Suprapubic skin (tissue), 4 donors: Measurements from ENCODE around the gene ANKRD29. TPM values are rescaled to one million over a fixed set of nuclear protein-coding genes. Genes with fewer than 3 reads are reported as not detected.
"Not testable (repeated sequence)": the region's sequence is repeated elsewhere in the genome, so short reads cannot be mapped to it uniquely, and the experiment has no call there.

Experiments used
- DNase-seq, 2 donors: peaks; one replicate each; pipeline ENCODE4 v3.0.0-alpha.2; 2019; ENCODE audit warnings: low spot score in 2 of 2
- H3K27ac ChIP-seq: fragments of 200-600 bp; sonication (generic); one replicate; pipeline ENCODE4 v1.5.1; 2019
- H3K27me3 ChIP-seq: fragments of 200-600 bp; sonication (generic); one replicate; pipeline ENCODE4 v1.5.1; 2019
- H3K36me3 ChIP-seq: fragments of 200-600 bp; sonication (generic); one replicate; pipeline ENCODE4 v1.5.1; 2019
- H3K4me1 ChIP-seq: fragments of 200-600 bp; sonication (generic); one replicate; pipeline ENCODE4 v1.5.1; 2019
- H3K4me3 ChIP-seq: fragments of 200-600 bp; sonication (generic); one replicate; pipeline ENCODE4 v1.5.1; 2019; ENCODE audit warnings: mild to moderate bottlenecking
- H3K9me3 ChIP-seq: fragments of 200-600 bp; sonication (generic); one replicate; pipeline ENCODE4 v1.5.1; 2019
- EP300 ChIP-seq: sonication (generic); formaldehyde crosslinking; IDR thresholded peaks from one replicate; pipeline ENCODE4 v1.6.1; 2017; ENCODE audit warnings: antibody characterized with exemption
- POLR2A ChIP-seq, 2 donors: fragments of 450-650 bp; IDR thresholded peaks; one replicate each; pipeline ENCODE4 v1.6.1; 2017; ENCODE audit warnings: antibody characterized with exemption in 2 of 2, mild to moderate bottlenecking in 2 of 2, moderate library complexity in 2 of 2
- POLR2AphosphoS5 ChIP-seq, 3 donors: sonication (generic); formaldehyde crosslinking; IDR thresholded peaks; one replicate each; pipeline ENCODE4 v1.6.1; 2017; ENCODE audit warnings: antibody characterized with exemption in 3 of 3
- WGBS: methylation state at CpG from one replicate; pipeline ENCODE4 v1.1.5; 2018; 5-methylcytosine and 5-hydroxymethylcytosine counted together
- total RNA-seq, 4 donors: library from RNA; depleted of rRNA; stranded (reverse); fragments of >200 nt; gene quantifications; one replicate each; pipeline ENCODE4 v1.1.0, GENCODE V29; 2016
- TF ChIP-seq, protein P1 (sequence below), 2 donors: fragments of 200-600 bp in 1 of 2; fragments of 450-650 bp in 1 of 2; sonication (generic) in 1 of 2; IDR thresholded peaks; one replicate each; pipeline ENCODE4 v1.5.1; 2016 to 2019; ENCODE audit warnings: antibody characterized with exemption in 2 of 2, mild to moderate bottlenecking in 1 of 2, moderate library complexity in 1 of 2

ANKRD29 gene
- total RNA-seq, 4 donors from 2014 or later, result 1.5 to 9.9 (median 6.2) TPM

DNA sequence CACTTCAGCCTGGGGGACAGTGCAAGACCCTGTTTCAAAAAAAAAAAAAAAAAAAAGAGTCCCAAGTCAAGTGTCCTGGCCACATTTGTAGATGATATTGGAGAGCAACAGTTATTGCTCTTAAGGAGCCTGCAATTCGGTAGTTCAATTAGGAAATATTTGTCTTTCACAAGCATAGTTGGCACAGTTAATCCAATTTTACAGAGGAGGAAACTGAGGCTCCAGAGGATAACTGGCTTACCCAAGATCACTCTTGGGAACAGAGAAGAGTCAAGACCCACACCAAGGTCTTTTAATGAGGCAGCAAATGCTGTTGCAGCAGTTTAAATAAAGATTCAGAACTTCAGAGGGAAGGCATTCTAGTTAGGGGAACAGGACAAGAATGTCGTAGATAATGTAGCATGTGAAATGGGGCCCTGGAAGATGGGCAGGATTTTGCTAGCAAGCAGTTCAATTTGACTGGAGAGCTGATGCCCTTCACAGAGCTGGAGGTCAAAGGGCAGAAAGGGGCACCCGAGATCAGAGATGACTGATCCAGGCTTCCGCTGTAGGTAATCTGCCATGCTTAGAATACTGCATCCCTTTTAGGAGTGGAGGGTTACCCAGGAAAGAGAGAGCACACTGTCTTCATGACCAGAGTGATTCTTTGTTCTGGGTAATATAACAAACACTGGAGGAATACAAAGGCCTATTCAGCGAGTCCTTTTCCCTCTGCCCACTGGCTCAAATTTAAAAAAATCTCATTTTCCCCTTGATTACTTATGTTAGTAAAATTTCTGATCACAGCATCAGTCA is 79.4 kb downstream of the ANKRD29 start:
- no peak for TF ChIP-seq EP300
- no peak for TF ChIP-seq POLR2A (IDR thresholded peaks at IDR 0.05)
- TF ChIP-seq, protein P1, sequence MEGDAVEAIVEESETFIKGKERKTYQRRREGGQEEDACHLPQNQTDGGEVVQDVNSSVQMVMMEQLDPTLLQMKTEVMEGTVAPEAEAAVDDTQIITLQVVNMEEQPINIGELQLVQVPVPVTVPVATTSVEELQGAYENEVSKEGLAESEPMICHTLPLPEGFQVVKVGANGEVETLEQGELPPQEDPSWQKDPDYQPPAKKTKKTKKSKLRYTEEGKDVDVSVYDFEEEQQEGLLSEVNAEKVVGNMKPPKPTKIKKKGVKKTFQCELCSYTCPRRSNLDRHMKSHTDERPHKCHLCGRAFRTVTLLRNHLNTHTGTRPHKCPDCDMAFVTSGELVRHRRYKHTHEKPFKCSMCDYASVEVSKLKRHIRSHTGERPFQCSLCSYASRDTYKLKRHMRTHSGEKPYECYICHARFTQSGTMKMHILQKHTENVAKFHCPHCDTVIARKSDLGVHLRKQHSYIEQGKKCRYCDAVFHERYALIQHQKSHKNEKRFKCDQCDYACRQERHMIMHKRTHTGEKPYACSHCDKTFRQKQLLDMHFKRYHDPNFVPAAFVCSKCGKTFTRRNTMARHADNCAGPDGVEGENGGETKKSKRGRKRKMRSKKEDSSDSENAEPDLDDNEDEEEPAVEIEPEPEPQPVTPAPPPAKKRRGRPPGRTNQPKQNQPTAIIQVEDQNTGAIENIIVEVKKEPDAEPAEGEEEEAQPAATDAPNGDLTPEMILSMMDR (IDR thresholded peaks at IDR 0.05), result no peak
- TF ChIP-seq POLR2AphosphoS5 (IDR thresholded peaks at IDR 0.05), result no peak
- Histone ChIP-seq H3K4me1 (peaks cover 55% of the 10 kb centered on the region), H3K27ac (peak overlapping the region; percentile 3), H3K4me3 (peak overlapping the region; percentile 13), H3K27me3 (no peaks in the 10 kb centered on the region), H3K9me3 (no peaks in the 10 kb centered on the region), H3K36me3 (no peaks in the 10 kb centered on the region)
- 80% methylated on average over 5 of the region's 5 CpGs for WGBS
- no peak for DNase-seq

DNA sequence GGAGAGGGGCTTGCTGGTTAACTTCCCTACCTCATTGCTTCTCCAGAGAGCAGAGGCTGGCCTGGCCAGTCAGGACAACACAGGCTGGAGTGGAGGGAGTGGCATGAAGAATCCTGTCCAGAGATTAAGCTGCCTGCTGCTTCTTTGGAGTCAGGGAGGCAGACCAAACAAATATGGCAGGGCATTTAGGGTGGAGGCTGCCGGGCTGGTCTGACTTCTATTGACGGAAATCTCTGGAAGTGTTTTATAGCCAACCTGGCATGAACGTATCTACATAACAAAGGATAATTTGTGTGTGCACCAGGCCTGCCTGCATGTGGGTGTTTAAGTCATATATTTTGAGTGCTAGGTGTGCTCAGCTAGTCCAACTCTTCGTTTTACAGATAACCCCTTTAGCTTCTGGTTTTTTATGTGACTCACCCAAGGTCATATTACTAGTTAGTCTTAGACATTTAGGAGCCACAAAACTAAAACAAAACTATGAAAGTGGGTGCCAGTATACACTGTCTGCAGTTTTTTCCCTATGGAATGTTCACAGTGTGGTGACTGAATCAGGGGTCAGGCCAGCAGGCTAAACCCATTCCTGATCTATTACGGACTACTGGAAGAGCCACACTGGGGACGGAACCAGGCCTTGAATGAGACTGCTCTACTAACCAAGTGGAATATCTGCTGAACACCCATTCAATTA is 81.9 kb downstream of the ANKRD29 start:
- Histone ChIP-seq H3K27ac (peak overlapping the region; percentile 3), H3K4me3 (no peak overlapping the region), H3K4me1 (peaks cover 50% of the 10 kb centered on the region), H3K27me3 (no peaks in the 10 kb centered on the region), H3K9me3 (no peaks in the 10 kb centered on the region), H3K36me3 (peaks cover 9% of the 10 kb centered on the region)
- DNase-seq, result no peak
- WGBS, result 70% methylated on average over 6 of the region's 6 CpGs
- TF ChIP-seq EP300 (no peak), POLR2A (IDR thresholded peaks at IDR 0.05) (no peak), POLR2AphosphoS5 (IDR thresholded peaks at IDR 0.05) (no peak)
- TF ChIP-seq, protein P1 (IDR thresholded peaks at IDR 0.05), result no peak

DNA sequence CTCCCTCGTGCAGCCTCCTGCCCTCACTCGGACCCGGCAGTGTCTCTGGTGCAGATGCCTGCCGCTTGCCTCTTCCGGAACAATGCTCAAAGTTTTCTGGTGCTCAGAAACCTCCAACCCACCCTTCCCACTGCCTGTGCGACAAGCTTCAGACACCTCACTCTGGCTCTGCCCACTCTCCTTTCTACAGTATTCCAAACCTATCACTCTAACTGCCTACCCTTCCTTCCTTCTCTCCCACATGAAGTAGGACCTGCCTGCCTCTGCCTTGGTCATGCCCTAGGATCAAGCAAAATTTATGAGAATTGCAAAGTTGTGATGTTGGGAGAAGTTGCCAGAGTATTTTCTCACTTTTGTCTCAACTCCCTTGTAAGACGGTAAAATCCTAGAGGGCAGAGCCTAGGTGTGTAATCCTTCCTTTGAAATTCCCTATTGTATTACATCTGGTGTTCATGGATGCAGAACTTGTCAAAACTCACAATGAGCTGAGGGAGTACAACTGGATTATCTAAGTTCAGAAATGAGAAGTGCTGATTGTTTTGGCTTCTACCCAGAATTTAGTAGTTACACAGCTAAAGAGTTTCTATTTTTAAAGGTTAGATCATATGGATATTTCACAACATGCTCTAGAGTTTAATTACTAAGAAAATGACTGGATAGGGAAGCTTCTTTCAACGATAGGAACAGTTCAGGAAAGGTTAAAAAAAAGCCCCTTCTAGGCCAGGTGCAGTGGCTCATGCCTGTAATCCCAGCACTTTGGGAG is 83.6 kb downstream of the ANKRD29 start:
- Histone ChIP-seq H3K4me3 (no peak overlapping the region), H3K27me3 (no peaks in the 10 kb centered on the region), H3K4me1 (peaks cover 41% of the 10 kb centered on the region), H3K27ac (no peak overlapping the region), H3K9me3 (no peaks in the 10 kb centered on the region), H3K36me3 (peaks cover 9% of the 10 kb centered on the region)
- WGBS, result 79% methylated on average over 8 of the region's 8 CpGs
- TF ChIP-seq, protein P1 (IDR thresholded peaks at IDR 0.05), result no peak
- no peak for TF ChIP-seq POLR2AphosphoS5 (IDR thresholded peaks at IDR 0.05)
- no peak for TF ChIP-seq EP300
- no peak for TF ChIP-seq POLR2A (IDR thresholded peaks at IDR 0.05)
- no peak for DNase-seq

DNA sequence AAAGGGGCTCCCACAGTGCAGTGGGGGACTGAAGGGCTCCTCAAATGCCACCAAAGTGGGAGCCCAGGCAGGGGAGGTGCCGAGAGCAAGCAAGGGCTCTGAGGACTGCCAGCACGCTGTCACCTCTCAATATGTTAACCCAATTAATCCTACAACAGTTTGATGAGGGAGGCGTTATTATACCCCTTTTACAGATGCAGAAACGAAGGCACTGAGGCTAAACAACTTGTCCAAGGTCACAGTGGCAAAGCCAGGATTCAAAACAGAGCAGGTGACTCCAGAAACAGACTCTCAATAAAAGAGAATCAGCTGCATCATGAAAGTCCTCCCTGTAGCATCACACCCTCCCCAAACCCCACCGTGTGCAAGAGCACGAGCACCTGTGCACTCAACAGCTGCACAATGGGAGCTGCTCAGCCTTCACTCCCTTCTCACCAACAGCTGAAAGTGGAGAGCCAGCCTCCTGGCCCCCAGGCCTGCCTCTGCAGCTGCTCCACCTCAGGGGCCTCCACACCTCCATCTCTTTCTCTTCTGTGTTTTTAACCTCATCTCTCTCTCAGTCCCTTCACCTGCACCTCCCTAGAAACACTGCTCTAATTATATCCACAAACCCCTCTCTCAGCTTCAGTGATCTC is 84.5 kb downstream of the ANKRD29 start:
- no peaks in the 10 kb centered on the region for H3K27me3 ChIP-seq
- WGBS, result 89% methylated on average over 5 of the region's 6 CpGs
- no peak overlapping the region for H3K4me3 ChIP-seq
- H3K36me3 ChIP-seq, result peaks cover 9% of the 10 kb centered on the region
- H3K27ac ChIP-seq, result no peak overlapping the region
- TF ChIP-seq EP300, result no peak
- no peak for TF ChIP-seq POLR2A (IDR thresholded peaks at IDR 0.05)
- TF ChIP-seq, protein P1 (IDR thresholded peaks at IDR 0.05), result no peak
- TF ChIP-seq POLR2AphosphoS5 (IDR thresholded peaks at IDR 0.05), result no peak
- DNase-seq, result no peak
- peaks cover 41% of the 10 kb centered on the region for H3K4me1 ChIP-seq
- no peaks in the 10 kb centered on the region for H3K9me3 ChIP-seq

DNA sequence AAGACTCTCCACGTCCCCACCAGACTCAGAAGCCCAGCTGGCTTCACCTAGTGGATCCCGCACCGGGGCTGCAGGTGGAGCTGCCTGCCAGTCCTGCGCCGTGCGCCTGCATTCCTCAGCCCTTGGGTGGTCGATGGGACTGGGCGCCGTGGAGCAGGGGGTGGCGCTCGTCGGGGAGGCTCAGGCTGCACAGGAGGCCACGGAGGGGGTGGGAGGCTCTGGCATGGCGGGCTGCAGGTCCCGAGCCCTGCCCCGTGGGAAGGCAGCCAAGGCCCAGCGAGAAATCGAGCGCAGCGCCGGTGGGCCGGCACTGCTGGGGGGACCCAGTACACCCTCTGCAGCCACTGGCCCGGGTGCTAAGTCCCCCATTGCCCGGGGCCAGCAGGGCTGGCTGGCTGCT is 85.2 kb downstream of the ANKRD29 start:
- not testable (repeated sequence) for DNase-seq, H3K9me3 ChIP-seq, H3K27me3 ChIP-seq, H3K4me3 ChIP-seq, H3K27ac ChIP-seq
- 92% methylated on average over 22 of the region's 24 CpGs for WGBS
- Histone ChIP-seq H3K36me3 (peaks cover 13% of the 10 kb centered on the region), H3K4me1 (peaks cover 41% of the 10 kb centered on the region)
